Muscle of leg (tissue), 11 donors: ENCODE measurements around the gene MVB12B. TPM values are rescaled to one million over a fixed set of nuclear protein-coding genes. Genes with fewer than 3 reads are reported as not detected.
"Not testable (repeated sequence)": the region's sequence is repeated elsewhere in the genome, so short reads cannot be mapped to it uniquely, and the experiment has no call there.

Experiments
- DNase-seq: peaks from one replicate; pipeline ENCODE4 v3.0.0; 2013
- H3K27ac ChIP-seq: one replicate; pipeline ENCODE4 v1.5.1; 2013; ENCODE audit warnings: mild to moderate bottlenecking, low read length, control low read depth
- H3K27me3 ChIP-seq: one replicate; pipeline ENCODE4 v1.6.1; 2013; ENCODE audit warnings: low read length; ENCODE audit not compliant: control insufficient read depth, insufficient read depth
- H3K36me3 ChIP-seq: one replicate; pipeline ENCODE4 v1.6.1; 2013; ENCODE audit warnings: low read length; ENCODE audit not compliant: control insufficient read depth, insufficient read depth
- H3K4me1 ChIP-seq: one replicate; pipeline ENCODE4 v1.6.1; 2013; ENCODE audit warnings: low read length; ENCODE audit not compliant: control insufficient read depth, insufficient read depth
- H3K4me3 ChIP-seq: one replicate; pipeline ENCODE4 v1.5.1; 2013; ENCODE audit warnings: low read length, control low read depth
- H3K9me3 ChIP-seq: replicated peaks from 2 replicates; pipeline ENCODE4 v1.6.1; 2013; ENCODE audit warnings: low read depth, low read length; ENCODE audit not compliant: control insufficient read depth
- WGBS: methylation state at CpG from one replicate; pipeline ENCODE4 v1.1.5; 2013; ENCODE audit warnings: missing lambda C conversion rate; ENCODE audit not compliant: insufficient coverage; 5-methylcytosine and 5-hydroxymethylcytosine counted together
- polyA plus RNA-seq, 8 donors: library from polyadenylated mRNA; unstranded; fragments of 120-200 nt; gene quantifications; one replicate each; pipeline versions ENCODE4 v1.2.1 to v1.2.3, GENCODE V29; 2013; ENCODE audit warnings: inconsistent platforms in 1 of 8, low replicate concordance in 1 of 8; ENCODE audit not compliant: insufficient read length in 8 of 8, insufficient read depth in 1 of 8
- total RNA-seq: library from RNA; stranded (reverse); fragments of 120-200 nt; gene quantifications from one replicate; pipeline ENCODE4 v1.2.4, GENCODE V29; 2013

Gene MVB12B
- total and polyA plus RNA-seq, 9 donors = 11.3 to 16.7 (median 15.4) TPM

DNA sequence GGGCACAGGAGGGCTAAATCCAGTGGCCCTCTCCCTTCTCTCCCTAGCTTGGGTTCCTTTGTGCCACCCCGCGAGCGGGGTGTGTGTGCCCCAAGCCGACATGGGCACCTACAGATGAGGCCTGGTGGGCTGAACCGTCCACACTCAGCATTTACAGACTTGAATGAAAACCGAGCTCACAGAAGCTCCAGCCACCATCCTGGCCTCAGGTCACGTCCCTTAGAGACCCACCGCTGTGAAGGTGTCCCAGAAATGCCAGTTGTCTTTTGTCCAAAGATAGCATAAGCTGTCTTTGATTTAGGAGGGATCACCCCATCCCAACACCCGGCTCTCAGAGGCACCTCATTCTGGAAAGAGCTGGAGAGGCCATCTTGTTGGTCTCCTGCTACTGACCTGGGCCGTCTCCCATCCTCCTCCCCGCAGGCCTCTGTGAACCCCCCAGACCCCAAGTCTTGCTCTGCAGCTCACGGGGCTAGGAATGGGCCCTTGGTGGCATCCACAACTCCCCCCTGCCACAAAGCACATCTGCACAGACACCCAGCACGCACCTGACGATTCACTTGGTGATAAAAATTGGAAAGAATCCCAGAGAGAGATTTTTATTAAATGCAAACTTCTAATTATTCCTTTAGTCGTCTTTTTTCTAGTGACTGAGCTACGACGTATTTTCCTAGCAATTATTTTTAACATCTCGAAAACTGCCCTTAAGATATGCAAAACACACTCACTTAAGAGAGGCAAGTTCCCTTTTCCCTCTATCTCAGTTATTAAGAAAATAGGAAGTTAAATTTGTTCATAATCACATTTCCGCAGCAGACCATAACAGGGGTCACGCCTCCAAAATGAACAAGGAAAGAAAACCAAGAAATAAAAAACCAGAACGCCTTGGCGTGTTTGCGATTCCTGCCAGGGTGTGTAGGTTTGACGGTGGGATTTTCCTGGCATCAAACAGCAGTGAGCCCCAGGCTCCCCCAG, 206.6 kb downstream of the MVB12B start:
- Histone ChIP-seq H3K27me3 (peaks cover 44% of the 10 kb centered on the region), H3K4me1 (peaks cover 47% of the 10 kb centered on the region), H3K36me3 (no peaks in the 10 kb centered on the region), H3K4me3 (no peak overlapping the region), H3K27ac (no peak overlapping the region), H3K9me3 (no peaks in the 10 kb centered on the region)
- 64% methylated on average over 12 of the region's 24 CpGs for WGBS
- DNase-seq = no peak

- Histone ChIP-seq H3K36me3 (no peaks in the 10 kb centered on the region), H3K4me1 (peaks cover 47% of the 10 kb centered on the region), H3K27me3 (peaks cover 44% of the 10 kb centered on the region), H3K9me3 (no peaks in the 10 kb centered on the region), H3K27ac (no peak overlapping the region), H3K4me3 (no peak overlapping the region)
- WGBS = 28% methylated on average over 11 of the region's 15 CpGs
- no peak for DNase-seq
Measured at GRCh38 chr9:126533926-126534310, 207.3 kb downstream of the MVB12B start.

GRCh38 chr9:126534431-126535186, 208.0 kb downstream of the MVB12B start:
- no peak overlapping the region for H3K4me3 ChIP-seq
- no peak for DNase-seq
- 38% methylated on average over 19 of the region's 23 CpGs for WGBS
- no peaks in the 10 kb centered on the region for H3K36me3 ChIP-seq
- H3K9me3 ChIP-seq = no peaks in the 10 kb centered on the region
- peaks cover 44% of the 10 kb centered on the region for H3K27me3 ChIP-seq
- H3K4me1 ChIP-seq = peaks cover 47% of the 10 kb centered on the region
- no peak overlapping the region for H3K27ac ChIP-seq

GRCh38 chr9:126536131-126536530, 209.5 kb downstream of the MVB12B start:
- Histone ChIP-seq H3K36me3 (no peaks in the 10 kb centered on the region), H3K4me3 (no peak overlapping the region), H3K4me1 (peaks cover 47% of the 10 kb centered on the region), H3K27ac (peak overlapping the region; percentile 59), H3K27me3 (peaks cover 40% of the 10 kb centered on the region), H3K9me3 (no peaks in the 10 kb centered on the region)
- no peak for DNase-seq
- WGBS = 79% methylated on average over 4 of the region's 7 CpGs

DNA sequence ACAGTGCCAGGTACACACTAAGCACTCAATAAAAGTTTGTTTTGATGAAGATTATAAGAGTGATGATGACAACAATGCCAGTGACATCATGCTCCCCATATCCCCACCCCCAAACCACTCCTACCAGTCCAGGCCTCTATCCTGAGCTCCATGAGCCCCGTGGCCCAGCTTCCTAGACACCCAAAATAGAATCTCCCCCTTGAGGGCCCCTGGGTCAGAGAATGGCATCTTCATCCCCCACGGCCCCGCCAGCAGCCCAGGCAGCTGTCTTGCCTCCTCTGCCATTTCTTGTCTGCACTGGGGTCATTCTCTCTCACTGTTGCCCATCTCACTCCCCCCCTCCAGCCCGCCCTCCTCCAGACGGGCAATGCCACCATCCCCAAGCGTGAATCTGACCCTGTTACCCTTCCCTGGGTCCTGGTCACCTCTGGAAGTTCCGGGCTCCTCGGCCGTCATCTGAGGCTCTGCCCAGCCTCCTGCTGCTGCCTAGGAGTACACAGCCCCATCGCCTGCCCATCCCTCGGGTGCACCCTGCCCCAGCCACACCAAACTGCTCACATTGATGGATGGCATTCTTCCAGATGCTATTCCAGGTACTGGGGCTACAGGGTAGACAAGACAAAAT, 210.3 kb downstream of the MVB12B start:
- no peak for DNase-seq
- H3K9me3 ChIP-seq = no peaks in the 10 kb centered on the region
- 70% methylated on average over 9 of the region's 11 CpGs for WGBS
- H3K4me1 ChIP-seq = peaks cover 41% of the 10 kb centered on the region
- no peaks in the 10 kb centered on the region for H3K36me3 ChIP-seq
- H3K27me3 ChIP-seq = peaks cover 34% of the 10 kb centered on the region
- H3K4me3 ChIP-seq = no peak overlapping the region
- H3K27ac ChIP-seq = peak overlapping the region; percentile 59

DNA sequence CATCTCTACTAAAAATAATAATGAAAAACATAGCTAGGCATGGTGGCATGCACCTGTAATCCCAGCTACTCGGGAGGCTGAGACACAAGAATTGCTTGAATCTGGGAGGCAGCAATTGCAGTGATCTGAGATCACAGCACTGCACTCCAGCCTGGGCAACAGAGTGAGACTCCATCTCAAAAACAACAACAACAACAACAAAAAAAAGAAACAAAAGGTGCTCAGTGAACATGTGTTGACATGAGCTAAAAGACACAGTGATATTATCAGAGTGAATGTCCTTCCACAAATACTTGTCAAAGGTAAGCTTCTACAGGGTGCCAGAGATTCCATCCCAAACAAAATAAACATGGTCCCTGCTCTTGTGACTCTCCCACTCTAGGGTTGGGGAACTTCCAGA, 211.9 kb downstream of the MVB12B start:
- Histone ChIP-seq H3K27ac (no peak overlapping the region), H3K27me3 (peaks cover 24% of the 10 kb centered on the region), H3K4me3 (no peak overlapping the region), H3K36me3 (no peaks in the 10 kb centered on the region), H3K9me3 (no peaks in the 10 kb centered on the region), H3K4me1 (peaks cover 27% of the 10 kb centered on the region)
- no peak for DNase-seq
- no CpG with 5 or more reads among the region's 1 CpG for WGBS

DNA sequence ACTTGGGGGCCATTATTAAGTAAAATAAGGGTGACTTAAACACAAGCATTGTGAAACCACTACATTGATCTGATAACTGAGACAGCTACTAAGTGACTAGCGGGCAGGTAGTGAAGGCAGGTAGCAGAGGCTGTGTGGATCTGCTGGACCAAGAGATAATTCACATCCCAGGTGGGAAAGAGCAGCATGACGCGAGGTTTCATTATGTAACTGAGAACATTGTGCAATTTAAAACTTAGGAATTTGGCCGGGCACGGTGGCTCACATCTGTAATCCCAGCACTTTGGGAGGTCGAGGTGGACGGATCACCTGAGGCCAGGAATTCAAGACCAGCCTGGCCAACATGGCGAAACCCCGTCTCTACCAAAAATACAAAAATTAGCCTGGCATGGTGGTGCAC, 213.8 kb downstream of the MVB12B start:
- not testable (repeated sequence) for H3K36me3 ChIP-seq
- 72% methylated on average over 8 of the region's 9 CpGs for WGBS

GRCh38 chr9:126543490-126543889, 216.9 kb downstream of the MVB12B start:
- no peaks in the 10 kb centered on the region for H3K4me1 ChIP-seq
- no CpG with 5 or more reads among the region's 3 CpGs for WGBS
- DNase-seq = no peak

More for the DNA sequence above, 213.8 kb downstream of the MVB12B start:
- H3K27ac ChIP-seq, H3K27me3 ChIP-seq, DNase-seq, H3K9me3 ChIP-seq, H3K4me3 ChIP-seq: not testable (repeated sequence)
- H3K4me1 ChIP-seq = peaks cover 10% of the 10 kb centered on the region

DNA sequence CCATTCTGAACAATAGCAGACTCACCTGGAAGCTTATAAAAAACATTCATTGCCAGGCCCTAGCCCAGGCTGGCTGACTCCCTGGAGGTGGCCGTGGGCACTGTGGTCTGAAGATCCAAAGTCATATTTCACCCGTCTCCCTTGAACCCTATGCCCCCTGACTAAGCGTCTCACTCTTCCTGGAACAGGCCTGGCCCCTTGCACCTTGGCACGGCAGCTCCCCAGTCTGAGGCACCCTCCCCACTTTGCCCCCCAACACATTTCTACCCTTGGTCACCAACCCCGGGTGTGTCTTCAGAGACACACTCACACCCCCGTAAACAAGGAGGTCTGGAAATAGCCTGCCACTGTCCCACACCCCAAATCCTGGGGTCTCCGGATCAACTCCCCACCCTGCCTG, 218.5 kb downstream of the MVB12B start:
- Histone ChIP-seq H3K27ac (no peak overlapping the region), H3K4me3 (no peak overlapping the region), H3K36me3 (no peaks in the 10 kb centered on the region), H3K9me3 (no peaks in the 10 kb centered on the region), H3K27me3 (peaks cover 9% of the 10 kb centered on the region), H3K4me1 (no peaks in the 10 kb centered on the region)
- 87% methylated on average over 7 of the region's 7 CpGs for WGBS
- no peak for DNase-seq

More at GRCh38 chr9:126543490-126543889, 216.9 kb downstream of the MVB12B start:
- Histone ChIP-seq H3K4me3 (no peak overlapping the region), H3K27ac (no peak overlapping the region), H3K36me3 (no peaks in the 10 kb centered on the region), H3K27me3 (peaks cover 7% of the 10 kb centered on the region), H3K9me3 (no peaks in the 10 kb centered on the region)

GRCh38 chr9:126546036-126546435, 219.4 kb downstream of the MVB12B start:
- Histone ChIP-seq H3K27me3 (peaks cover 9% of the 10 kb centered on the region), H3K4me1 (peaks cover 4% of the 10 kb centered on the region), H3K27ac (no peak overlapping the region), H3K9me3 (no peaks in the 10 kb centered on the region), H3K36me3 (no peaks in the 10 kb centered on the region), H3K4me3 (no peak overlapping the region)
- DNase-seq = no peak
- 76% methylated on average over 4 of the region's 7 CpGs for WGBS
